IMR-90 (cell line): ENCODE results near the gene ZNF276. TPM values are rescaled to one million over a fixed set of nuclear protein-coding genes. Genes with fewer than 3 reads are reported as not detected.

ENCODE experiments used
- ATAC-seq: fragments of 200-7000 bp; cut with Tn5 transposase; 2 replicates; pipeline ENCODE4 v1.9.1; 2020; ENCODE audit warnings: low read depth, mild to moderate bottlenecking, moderate library complexity
- BruUV-seq: library from RNA; stranded (reverse); fragments of 400-500 nt; replicated peaks from 2 replicates; lab custom pipeline; 2021; lab: Mats Ljungman, UMichigan
- CTCF ChIA-PET: fragments of 300-600 bp; formaldehyde crosslinking; extraction: SDS; loops from one replicate; lab custom pipeline; 2021; ENCODE audit warnings: antibody characterized with exemption; lab: Yijun Ruan, JAX
- POLR2A ChIA-PET: fragments of 300-600 bp; sonication (Branson Sonifier 250); formaldehyde crosslinking; loops from one replicate; lab custom pipeline; 2022; ENCODE audit warnings: antibody characterized with exemption; ENCODE audit not compliant: unreplicated experiment; lab: Charles Lee
- DNase-seq: peaks from one replicate; pipeline ENCODE4 v3.0.0; 2013
- H2AFZ ChIP-seq: replicated peaks from 2 replicates; pipeline ENCODE3; 2013; ENCODE audit warnings: low read length, mild to moderate bottlenecking; ENCODE audit not compliant: poor library complexity
- H2AK5ac ChIP-seq: 2 replicates; pipeline ENCODE4 v1.6.1; 2013; ENCODE audit warnings: low read depth, low read length, inconsistent platforms
- H2AK9ac ChIP-seq: replicated peaks from 2 replicates; pipeline ENCODE3; 2013; ENCODE audit warnings: mild to moderate bottlenecking, low read depth, low read length, moderate library complexity; ENCODE audit not compliant: poor library complexity
- H2BK120ac ChIP-seq: 2 replicates; pipeline ENCODE4 v1.6.1; 2013; ENCODE audit warnings: low read depth, low read length, inconsistent platforms
- H2BK15ac ChIP-seq: 3 replicates; pipeline ENCODE4 v1.6.1; 2013; ENCODE audit warnings: low read depth, low read length, inconsistent platforms
- H2BK20ac ChIP-seq: 2 replicates; pipeline ENCODE4 v1.6.1; 2013; ENCODE audit warnings: low read depth, mild to moderate bottlenecking, inconsistent platforms, low read length, moderate library complexity
- H2BK5ac ChIP-seq: 2 replicates; pipeline ENCODE4 v1.6.1; 2013; ENCODE audit warnings: mild to moderate bottlenecking, low read depth, low read length, inconsistent platforms; ENCODE audit not compliant: poor library complexity, severe bottlenecking
- H3K14ac ChIP-seq: replicated peaks from 2 replicates; pipeline ENCODE4 v1.6.1; 2013; ENCODE audit warnings: low read depth, low read length, inconsistent platforms
- H3K18ac ChIP-seq: 2 replicates; pipeline ENCODE4 v1.6.1; 2013; ENCODE audit warnings: low read depth, low read length, control low read depth
- H3K23ac ChIP-seq: 2 replicates; pipeline ENCODE4 v1.6.1; 2013; ENCODE audit warnings: low read depth, low read length, inconsistent platforms
- H3K27ac ChIP-seq: 2 replicates; pipeline ENCODE4 v1.5.1; 2013; ENCODE audit warnings: mild to moderate bottlenecking, control low read depth, low read length; ENCODE audit not compliant: insufficient read depth
- H3K27me3 ChIP-seq: 2 replicates; pipeline ENCODE4 v1.6.1; 2013; ENCODE audit warnings: low read length; ENCODE audit not compliant: control insufficient read depth, insufficient read depth
- H3K36me3 ChIP-seq: 2 replicates; pipeline ENCODE4 v1.6.1; 2013; ENCODE audit warnings: low read length, mixed read lengths; ENCODE audit not compliant: control insufficient read depth, insufficient read depth
- H3K4ac ChIP-seq: 2 replicates; pipeline ENCODE4 v1.6.1; 2013; ENCODE audit warnings: low read depth, low read length, inconsistent platforms
- H3K4me1 ChIP-seq: 2 replicates; pipeline ENCODE4 v1.6.1; 2013; ENCODE audit warnings: low read length, mixed read lengths; ENCODE audit not compliant: control insufficient read depth, insufficient read depth
- H3K4me2 ChIP-seq: 2 replicates; pipeline ENCODE4 v1.6.1; 2013; ENCODE audit warnings: low read depth, mild to moderate bottlenecking, control low read depth, low read length, moderate library complexity
- H3K4me3 ChIP-seq: 2 replicates; pipeline ENCODE4 v1.5.1; 2013; ENCODE audit warnings: low read depth, mild to moderate bottlenecking, control low read depth, low read length, moderate library complexity; ENCODE audit not compliant: insufficient read depth
- H3K56ac ChIP-seq: 2 replicates; pipeline ENCODE4 v1.6.1; 2013; ENCODE audit warnings: low read length, inconsistent platforms; ENCODE audit not compliant: insufficient read depth; ENCODE audit errors: extremely low read depth
- H3K79me1 ChIP-seq, 2 experiments: 2 replicates each; pipeline ENCODE4 v1.6.1; 2013; ENCODE audit warnings: low read length in 2 of 2, inconsistent platforms in 1 of 2, low read depth in 1 of 2
- H3K9ac ChIP-seq: 2 replicates; pipeline ENCODE4 v1.6.1; 2013; ENCODE audit warnings: low read depth, low read length, control low read depth
- H3K9me1 ChIP-seq: 2 replicates; pipeline ENCODE4 v1.6.1; 2013; ENCODE audit warnings: low read length, inconsistent platforms; ENCODE audit not compliant: insufficient read depth
- H3K9me3 ChIP-seq: 2 replicates; pipeline ENCODE4 v1.6.1; 2013; ENCODE audit warnings: low read length; ENCODE audit not compliant: control insufficient read depth, insufficient read depth
- H4K20me1 ChIP-seq: 2 replicates; pipeline ENCODE4 v1.6.1; 2013; ENCODE audit warnings: low read length, inconsistent platforms; ENCODE audit not compliant: insufficient read depth
- H4K5ac ChIP-seq: 2 replicates; pipeline ENCODE4 v1.6.1; 2013; ENCODE audit warnings: mild to moderate bottlenecking, low read depth, low read length, control low read depth
- H4K8ac ChIP-seq, 2 experiments: 2 replicates each; pipeline ENCODE4 v1.6.1; 2013; ENCODE audit warnings: low read depth in 2 of 2, low read length in 2 of 2, control low read depth in 1 of 2, inconsistent platforms in 1 of 2
- H4K91ac ChIP-seq: 2 replicates; pipeline ENCODE4 v1.6.1; 2013; ENCODE audit warnings: low read depth, low read length, inconsistent platforms; ENCODE audit not compliant: insufficient read depth
- CHD1 ChIP-seq: IDR thresholded peaks from 2 replicates; pipeline ENCODE4 v1.6.1; 2012; ENCODE audit warnings: low read depth, low read length, improper control_type of control experiment
- WGBS, 2 experiments: methylation state at CpG; one replicate each; pipeline versions ENCODE4 v1.1.5 to v1.1.7; 2013; ENCODE audit warnings: missing lambda C conversion rate in 2 of 2; ENCODE audit not compliant: insufficient read length in 1 of 2; ENCODE audit errors: extremely low coverage in 2 of 2; 5-methylcytosine and 5-hydroxymethylcytosine counted together
- dilution Hi-C: fragments of 300-500 bp; cut with HindIII; formaldehyde crosslinking; loops from one replicate; pipeline ENCODE4 v1.14.3; 2018; ENCODE audit warnings: low sequenced_read_pairs; ENCODE audit not compliant: unreplicated experiment
- in situ Hi-C: fragments of 300-500 bp; cut with MboI; formaldehyde crosslinking; loops from 3 replicates; pipeline ENCODE4 v1.14.3; 2019; ENCODE audit warnings: low sequenced_read_pairs, inconsistent platforms, mixed read lengths
- intact Hi-C: fragments of 100-400 bp; cut with micrococcal nuclease; formaldehyde crosslinking; loops from 2 replicates; pipeline ENCODE4 v1.10.0; 2022
- polyA plus RNA-seq, 3 experiments: library from polyadenylated mRNA; depleted of rRNA; stranded (reverse); fragments of >200 nt; gene quantifications; 2 replicates each; pipeline ENCODE4 v1.2.3, GENCODE V29; 2012; ENCODE audit warnings: low replicate concordance in 1 of 3
- total RNA-seq: library from RNA; depleted of rRNA; stranded (reverse); fragments of >200 nt; gene quantifications from 2 replicates; pipeline ENCODE4 v1.2.3, GENCODE V29; 2012
- TF ChIP-seq, protein P1 (sequence below): fragments of 150-350 bp; IDR thresholded peaks from 2 replicates; pipeline ENCODE4 v1.6.1; 2016; ENCODE audit warnings: low read depth, mild to moderate bottlenecking, low read length, moderate library complexity, borderline replicate concordance

Gene ZNF276
- total and polyA plus RNA-seq, 2 of the 4 experiments (the other 2 are of a cell fraction) = 4.1 to 18.6 TPM

DNA sequence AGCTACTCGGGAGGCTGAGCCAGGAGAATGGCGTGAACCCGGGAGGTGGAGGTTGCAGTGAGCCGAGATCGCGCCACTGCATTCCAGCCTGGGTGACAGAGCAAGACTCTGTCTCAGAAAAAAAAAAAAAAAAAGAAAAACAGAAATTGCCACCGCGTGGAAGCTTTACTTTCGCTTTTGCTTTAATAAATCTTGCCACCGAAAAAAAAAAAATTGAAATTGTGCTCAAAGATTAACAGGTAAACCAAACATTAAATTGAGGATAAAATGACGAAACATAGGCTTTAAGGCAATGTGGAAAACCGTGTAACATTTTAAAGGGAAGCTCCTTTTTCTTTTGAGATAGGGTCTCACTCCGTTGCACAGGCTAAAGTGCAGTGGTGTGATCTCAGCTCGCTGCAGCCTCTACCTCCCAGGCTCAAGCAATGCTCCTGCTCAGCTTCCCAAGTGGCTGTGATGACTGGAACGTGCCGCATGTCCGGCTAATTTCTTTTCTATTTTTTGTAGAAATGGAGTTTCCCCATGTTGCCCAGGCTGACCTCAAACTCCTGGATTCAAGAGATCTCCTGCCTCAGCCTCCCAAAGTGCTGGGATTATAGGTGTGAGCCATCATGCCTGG is 40.1 kb downstream of the ZNF276 start:
- Histone ChIP-seq H3K36me3 (peaks cover 21% of the 10 kb centered on the region), H3K9me1 (no peaks in the 10 kb centered on the region), H3K79me1 (peaks cover 0 to 3% of the 10 kb centered on the region in 2 experiments; a peak in 2 of 4 replicates), H3K4ac (no peak overlapping the region), H3K23ac (no peak overlapping the region), H2BK20ac (no peak overlapping the region), H2AFZ (no peak overlapping the region), H4K8ac (no peak overlapping the region), H3K27ac (no peak overlapping the region), H2BK15ac (no peak overlapping the region), H3K9ac (no peak overlapping the region), H3K4me2 (no peak overlapping the region), H2BK120ac (no peak overlapping the region), H3K27me3 (no peaks in the 10 kb centered on the region), H3K56ac (no peak overlapping the region), H3K9me3 (no peaks in the 10 kb centered on the region), H2AK9ac (no peak overlapping the region), H3K4me3 (no peak overlapping the region), H3K18ac (no peak overlapping the region), H3K4me1 (no peaks in the 10 kb centered on the region), H4K5ac (no peak overlapping the region), H4K20me1 (no peaks in the 10 kb centered on the region), H3K14ac (no peak overlapping the region), H2BK5ac (no peak overlapping the region), H4K91ac (no peak overlapping the region), H2AK5ac (no peak overlapping the region)
- intact Hi-C loops = no loop called here
- TF ChIP-seq CHD1 = no peak
- TF ChIP-seq, protein P1, sequence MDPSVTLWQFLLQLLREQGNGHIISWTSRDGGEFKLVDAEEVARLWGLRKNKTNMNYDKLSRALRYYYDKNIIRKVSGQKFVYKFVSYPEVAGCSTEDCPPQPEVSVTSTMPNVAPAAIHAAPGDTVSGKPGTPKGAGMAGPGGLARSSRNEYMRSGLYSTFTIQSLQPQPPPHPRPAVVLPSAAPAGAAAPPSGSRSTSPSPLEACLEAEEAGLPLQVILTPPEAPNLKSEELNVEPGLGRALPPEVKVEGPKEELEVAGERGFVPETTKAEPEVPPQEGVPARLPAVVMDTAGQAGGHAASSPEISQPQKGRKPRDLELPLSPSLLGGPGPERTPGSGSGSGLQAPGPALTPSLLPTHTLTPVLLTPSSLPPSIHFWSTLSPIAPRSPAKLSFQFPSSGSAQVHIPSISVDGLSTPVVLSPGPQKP = no peak
- POLR2A ChIA-PET = no interaction called here
- in situ Hi-C loops = no loop called here
- CTCF ChIA-PET = no interaction called here
- 100% methylated on average over 2 of the region's 17 CpGs; no CpG with 5 or more reads in 1 of the 2 experiments for WGBS, 2 experiments
- DNase-seq = no peak
- dilution Hi-C loops = no loop called here
- no TSS peak for BruUV-seq
- ATAC-seq = no peak
